Skeletal muscle cell (primary cell): ENCODE measurements around the gene STT3B.
"Not testable (repeated sequence)": the region's sequence is repeated elsewhere in the genome, so short reads cannot be mapped to it uniquely, and the experiment has no call there.

Experiments used
- DNase-seq: peaks from one replicate; pipeline ENCODE4 v3.0.0-alpha.2; 2010; ENCODE audit warnings: low read depth
- H3K4me3 ChIP-seq: 2 replicates; pipeline ENCODE4 v1.5.1; 2011; ENCODE audit warnings: low read depth, mild to moderate bottlenecking, control low read depth, low read length, moderate library complexity

The STT3B gene

GRCh38 chr3:31579828-31580227, 47.1 kb downstream of the STT3B start:
- H3K4me3 ChIP-seq, result no peak overlapping the region
- no peak for DNase-seq

DNA sequence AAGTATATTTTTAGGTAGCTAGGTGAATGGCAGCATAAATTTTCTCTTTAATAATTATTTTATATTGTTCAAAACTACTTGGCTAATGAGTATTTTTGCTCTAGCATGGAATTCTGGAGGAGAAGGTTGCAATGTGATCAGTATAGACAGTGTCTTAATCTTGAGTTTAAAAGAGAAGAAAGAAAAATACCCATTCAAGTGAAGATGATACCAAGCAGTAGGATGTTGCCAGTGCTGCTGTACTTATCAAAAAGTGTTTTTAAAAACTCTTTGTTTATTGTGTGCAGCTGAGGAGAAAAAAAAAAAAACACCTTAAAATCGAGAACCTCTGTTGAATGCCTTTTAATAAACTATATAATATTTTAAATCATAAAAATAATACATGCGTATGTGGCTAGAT, 47.9 kb downstream of the STT3B start:
- no peak for DNase-seq
- no peak overlapping the region for H3K4me3 ChIP-seq

GRCh38 chr3:31581660-31582059, 48.9 kb downstream of the STT3B start:
- no peak overlapping the region for H3K4me3 ChIP-seq
- peak; percentile 6 for DNase-seq

DNA sequence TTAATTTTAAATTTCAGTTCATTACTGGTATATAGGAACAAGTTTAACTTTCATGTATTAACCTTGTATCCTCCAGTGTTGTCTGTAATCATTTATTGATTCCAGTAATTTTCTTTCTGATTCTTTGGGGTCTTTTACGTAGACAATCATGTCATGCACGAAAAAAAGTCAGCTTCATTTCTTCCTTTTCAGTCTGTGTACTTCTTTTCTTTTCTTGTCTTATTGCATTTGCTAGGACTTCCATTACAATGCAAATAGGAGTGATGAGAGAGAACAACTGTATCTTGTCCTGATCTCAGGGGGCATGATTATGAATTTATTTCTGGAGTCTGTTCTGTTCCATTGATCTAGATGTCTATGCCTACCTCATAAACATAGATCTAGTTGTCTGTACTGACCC, 56.5 kb downstream of the STT3B start:
- DNase-seq, result no peak
- no peak overlapping the region for H3K4me3 ChIP-seq

GRCh38 chr3:31590650-31591049, 57.9 kb downstream of the STT3B start:
- DNase-seq, result no peak

DNA sequence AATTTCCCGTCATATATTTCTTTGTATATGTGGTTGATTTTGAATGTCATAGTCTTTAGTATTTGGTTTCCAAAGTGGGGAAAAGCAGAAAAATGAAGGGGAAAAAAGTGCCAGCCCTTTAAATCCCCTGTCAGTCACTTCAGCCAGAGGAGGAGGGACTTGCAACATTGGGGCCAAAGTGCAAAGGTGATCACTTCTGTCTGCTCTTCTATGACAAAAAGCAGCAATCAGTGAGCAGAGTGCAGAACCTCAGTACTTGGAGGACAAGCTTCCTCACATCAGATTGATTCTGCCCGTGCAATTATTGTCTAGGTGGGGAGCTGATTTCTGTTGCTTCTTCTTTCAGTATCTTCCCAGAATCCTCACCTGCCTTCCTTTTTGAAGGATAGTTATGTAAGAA, 60.0 kb downstream of the STT3B start:
- H3K4me3 ChIP-seq, result no peak overlapping the region

More at GRCh38 chr3:31590650-31591049, 57.9 kb downstream of the STT3B start:
- no peak overlapping the region for H3K4me3 ChIP-seq

DNA sequence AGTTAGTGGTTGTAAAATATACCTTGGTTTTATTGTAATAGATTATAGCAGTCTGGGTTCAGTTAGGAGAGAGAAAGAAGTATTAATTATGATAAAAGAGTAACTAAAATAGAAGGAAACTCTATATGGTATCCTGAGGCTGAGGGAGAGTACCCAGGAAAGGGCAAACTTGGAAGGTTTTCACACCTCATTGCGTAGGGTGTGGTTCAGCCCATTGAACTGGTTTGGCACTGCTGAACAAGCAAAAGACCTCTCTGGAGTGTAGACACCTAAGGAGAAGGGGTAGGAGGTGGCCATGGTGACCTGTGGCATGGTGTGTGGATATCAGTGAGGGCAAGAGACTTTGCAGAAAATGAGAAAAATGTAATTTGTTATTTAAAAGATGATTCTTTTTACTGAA, 63.5 kb downstream of the STT3B start:
- H3K4me3 ChIP-seq, result no peak overlapping the region
- no peak for DNase-seq

More for the DNA sequence above, 60.0 kb downstream of the STT3B start:
- no peak for DNase-seq

DNA sequence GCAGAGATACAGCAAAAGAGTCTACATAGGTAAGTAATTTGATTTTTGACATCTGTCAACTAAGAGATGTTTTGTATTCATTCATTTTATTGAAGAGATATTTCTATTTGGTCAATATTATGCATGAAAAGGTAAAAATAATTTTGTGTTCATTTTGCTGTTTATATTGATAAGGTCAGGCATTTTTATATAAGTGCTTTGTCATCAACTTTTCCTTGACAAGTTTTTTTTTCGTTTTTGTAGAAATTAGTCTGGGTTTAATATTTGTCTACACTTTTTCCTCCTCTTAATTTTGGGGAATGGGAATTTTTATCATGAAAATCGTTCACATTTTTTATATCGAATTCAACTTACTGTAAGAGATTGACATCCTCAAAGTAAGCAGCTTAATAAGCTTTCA, 67.7 kb downstream of the STT3B start:
- no peak for DNase-seq
- no peak overlapping the region for H3K4me3 ChIP-seq

- H3K4me3 ChIP-seq, DNase-seq: not testable (repeated sequence)
Measured at GRCh38 chr3:31605333-31605732, 72.6 kb downstream of the STT3B start.

- no peak for DNase-seq
- H3K4me3 ChIP-seq, result no peak overlapping the region
Measured at GRCh38 chr3:31606453-31606852, 73.7 kb downstream of the STT3B start.

DNA sequence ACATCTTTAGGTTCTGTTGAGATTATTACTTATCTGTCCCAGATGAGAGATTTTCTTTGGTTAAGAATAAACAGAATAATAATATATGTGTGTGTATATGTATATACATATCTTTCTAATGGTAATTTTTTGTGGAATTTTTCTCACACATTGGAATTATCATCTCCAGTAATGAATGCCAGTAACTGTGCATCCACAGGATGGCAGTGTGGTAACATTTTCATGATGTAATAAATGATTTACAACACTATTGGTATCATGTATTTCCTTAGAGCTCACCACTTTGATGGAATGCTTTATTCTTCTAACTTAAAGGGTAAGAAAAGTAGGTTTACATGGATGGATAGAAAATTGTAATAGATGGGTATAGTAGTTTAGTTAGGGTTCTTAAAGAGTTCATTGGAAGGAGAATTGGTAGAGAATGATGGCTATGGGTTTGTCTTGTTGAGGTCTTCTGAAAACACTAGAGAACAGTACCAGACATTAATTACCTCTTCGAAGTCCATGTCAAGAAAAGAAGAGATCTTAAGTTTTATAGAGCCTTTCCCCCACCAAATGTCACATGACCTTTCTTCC, 78.1 kb downstream of the STT3B start:
- peak; percentile 7 for DNase-seq
- no peak overlapping the region for H3K4me3 ChIP-seq

DNA sequence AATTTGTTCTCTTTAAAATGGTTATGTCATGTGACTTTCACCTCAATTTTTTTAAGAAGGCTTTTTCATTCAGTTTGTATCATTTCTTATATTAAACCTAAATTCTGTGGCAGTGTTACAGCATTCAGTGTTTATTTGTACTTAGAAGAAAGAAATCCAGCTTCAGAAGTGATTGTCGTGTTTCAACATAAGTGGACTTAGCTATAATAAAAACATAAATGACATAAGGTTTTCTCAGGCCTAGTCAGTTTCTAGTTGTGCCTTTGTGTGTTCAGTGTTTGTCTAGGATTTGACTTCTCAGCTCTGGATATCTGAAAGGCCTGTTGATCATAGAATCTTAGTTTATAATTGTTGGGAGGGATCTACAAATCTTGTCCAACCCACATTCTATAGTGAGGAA, 80.5 kb downstream of the STT3B start:
- H3K4me3 ChIP-seq, result no peak overlapping the region
- DNase-seq, result no peak

- no peak for DNase-seq
Measured at GRCh38 chr3:31613654-31614053, 80.9 kb downstream of the STT3B start.

DNA sequence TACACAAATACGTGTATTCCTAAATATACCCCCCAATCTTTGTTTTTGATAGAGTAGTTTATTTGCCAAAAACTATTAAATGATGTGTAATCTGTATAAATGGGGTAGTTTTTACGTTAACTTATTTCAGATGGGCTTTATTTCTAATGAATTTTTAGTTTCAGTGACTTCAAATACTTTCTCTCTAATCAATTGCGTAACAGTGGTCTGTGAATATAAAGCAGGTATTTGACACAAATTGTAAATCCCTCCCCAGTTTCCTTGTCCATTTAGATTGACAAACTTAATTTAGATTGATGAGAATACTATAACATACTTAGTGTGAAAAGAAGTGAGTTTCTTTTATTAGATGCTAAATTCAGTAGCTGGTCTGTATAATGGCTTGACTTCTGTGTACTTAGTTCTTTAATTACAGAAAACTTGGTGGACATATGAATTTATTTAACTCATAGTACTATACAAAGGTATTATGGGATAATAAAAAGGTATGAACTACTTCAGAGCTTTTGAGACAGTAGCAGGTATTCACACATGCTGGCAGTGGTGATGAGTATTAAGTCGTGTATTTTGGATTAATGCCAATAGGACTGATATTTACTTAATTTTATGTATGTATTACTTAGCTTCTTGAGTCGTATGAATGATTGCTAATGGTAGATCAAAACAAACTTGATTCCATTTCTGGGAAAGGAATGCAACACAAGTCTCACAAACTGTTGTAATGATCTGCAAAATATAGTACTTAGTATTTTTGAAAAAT, 81.6 kb downstream of the STT3B start:
- DNase-seq, result no peak

More at GRCh38 chr3:31613654-31614053, 80.9 kb downstream of the STT3B start:
- no peak overlapping the region for H3K4me3 ChIP-seq

GRCh38 chr3:31615071-31615875, 82.5 kb downstream of the STT3B start:
- DNase-seq, result no peak

More for the DNA sequence above, 81.6 kb downstream of the STT3B start:
- H3K4me3 ChIP-seq, result no peak overlapping the region

GRCh38 chr3:31616711-31617110, 84.0 kb downstream of the STT3B start:
- no peak overlapping the region for H3K4me3 ChIP-seq
- no peak for DNase-seq

More at GRCh38 chr3:31615071-31615875, 82.5 kb downstream of the STT3B start:
- no peak overlapping the region for H3K4me3 ChIP-seq

GRCh38 chr3:31620656-31621055, 87.9 kb downstream of the STT3B start:
- DNase-seq, result no peak
- H3K4me3 ChIP-seq, result no peak overlapping the region

- H3K4me3 ChIP-seq, result no peak overlapping the region
- DNase-seq, result no peak
Measured at GRCh38 chr3:31621314-31621713, 88.6 kb downstream of the STT3B start.

- H3K4me3 ChIP-seq, result no peak overlapping the region
- no peak for DNase-seq
Measured at GRCh38 chr3:31622636-31623288, 90.0 kb downstream of the STT3B start.
